HG03159 (cell line): ENCODE measurements around the gene TMC2.
"Not testable (repeated sequence)": the region's sequence is repeated elsewhere in the genome, so short reads cannot be mapped to it uniquely, and the experiment has no call there.

Source experiments
- ATAC-seq: cut with Tn5 transposase; IDR thresholded peaks from one replicate; pipeline ENCODE4 v1.9.1; 2021; ENCODE audit warnings: mild to moderate bottlenecking, moderate library complexity; ENCODE audit not compliant: unreplicated experiment

TMC2 gene

DNA sequence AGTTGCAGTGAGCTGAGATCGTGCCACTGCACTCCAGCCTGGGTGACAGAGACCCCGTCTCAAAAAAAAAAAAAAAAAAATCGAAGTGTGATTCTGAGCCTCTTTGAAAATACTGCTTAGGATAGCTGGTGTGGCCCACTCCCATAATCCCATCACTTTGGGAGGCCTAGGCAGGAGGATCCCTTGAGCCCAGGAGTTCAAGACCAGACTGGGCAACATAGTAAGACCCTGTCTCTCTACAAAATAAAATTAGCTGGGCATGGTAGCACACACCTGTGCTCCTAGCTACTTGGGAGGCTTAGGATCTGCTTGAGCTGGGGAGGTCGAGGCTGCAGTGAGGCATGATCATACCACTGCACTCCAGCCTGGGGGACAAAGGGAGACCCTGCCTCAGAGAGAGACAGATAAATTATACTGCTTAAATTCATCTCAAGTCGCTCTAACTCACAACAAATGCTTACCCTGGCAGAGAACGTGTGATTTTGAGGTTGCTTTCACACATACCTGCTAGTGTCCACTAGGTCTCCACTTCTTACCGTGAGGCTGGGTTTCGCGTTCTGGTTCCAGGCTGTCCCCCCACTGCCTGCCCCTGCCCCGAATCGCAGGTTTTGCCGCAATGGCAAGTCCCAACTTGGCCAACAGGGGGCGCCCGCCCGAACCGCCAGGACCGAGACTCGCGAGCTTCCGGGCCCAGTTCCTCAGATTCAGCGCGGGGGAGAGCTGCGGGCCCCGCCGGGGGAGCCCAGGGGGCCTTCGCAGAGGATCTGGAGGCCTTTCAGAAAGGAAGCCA is 12.3 kb upstream of the TMC2 start:
- no peak for ATAC-seq

- ATAC-seq: no peak
These were observed 11.5 kb upstream of the TMC2 start for GRCh38 chr20:2524709-2525506.

DNA sequence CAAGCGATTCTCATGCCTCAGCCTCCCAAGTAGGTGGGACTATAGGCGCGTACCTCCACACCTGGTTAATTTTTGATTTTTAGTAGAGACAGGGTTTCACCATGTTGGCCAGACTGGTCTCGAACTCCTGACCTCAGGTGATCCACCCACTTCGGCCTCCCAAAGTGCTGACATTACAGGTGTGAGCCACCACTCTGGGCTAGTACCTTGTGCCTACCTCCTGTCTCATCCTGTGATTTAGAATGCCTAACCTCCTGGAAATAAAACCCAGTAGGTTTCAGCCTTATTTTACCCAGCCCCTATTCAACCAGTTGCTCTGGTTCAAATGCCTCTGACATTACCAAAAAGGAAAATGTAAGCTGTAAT is 10.2 kb upstream of the TMC2 start:
- not testable (repeated sequence) for ATAC-seq

- ATAC-seq: no peak
These were observed 8.6 kb upstream of the TMC2 start for GRCh38 chr20:2527762-2528161.

DNA sequence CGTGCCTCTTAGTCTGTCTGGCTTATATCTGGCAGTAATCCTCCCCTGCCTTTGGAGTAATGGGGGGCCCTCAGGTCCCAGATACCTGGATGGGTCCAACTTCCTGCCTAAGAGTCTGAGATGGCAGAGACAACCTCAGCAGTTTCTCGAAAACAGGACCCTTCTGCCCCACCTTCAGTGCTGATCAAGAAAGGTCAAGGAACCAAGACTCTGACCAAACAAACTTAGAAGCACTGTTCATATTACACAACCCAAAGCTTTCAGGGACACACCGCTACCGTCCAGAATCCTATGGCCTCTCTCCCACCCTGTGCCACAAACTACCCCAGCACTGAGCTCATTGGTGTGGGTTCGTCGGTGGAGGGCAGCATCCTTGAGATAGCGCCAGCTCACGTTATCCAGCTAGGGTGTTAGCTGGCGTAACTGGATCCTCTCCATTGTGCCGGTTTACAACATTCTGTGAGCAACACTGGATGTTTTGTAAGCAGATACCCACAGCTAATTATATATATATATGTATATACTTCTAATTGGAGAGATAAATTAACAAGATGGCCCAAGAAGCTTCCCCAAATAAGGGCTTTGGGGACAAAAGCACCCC is 7.6 kb upstream of the TMC2 start:
- ATAC-seq: no peak

GRCh38 chr20:2533118-2533517 is 3.3 kb upstream of the TMC2 start:
- no peak for ATAC-seq

DNA sequence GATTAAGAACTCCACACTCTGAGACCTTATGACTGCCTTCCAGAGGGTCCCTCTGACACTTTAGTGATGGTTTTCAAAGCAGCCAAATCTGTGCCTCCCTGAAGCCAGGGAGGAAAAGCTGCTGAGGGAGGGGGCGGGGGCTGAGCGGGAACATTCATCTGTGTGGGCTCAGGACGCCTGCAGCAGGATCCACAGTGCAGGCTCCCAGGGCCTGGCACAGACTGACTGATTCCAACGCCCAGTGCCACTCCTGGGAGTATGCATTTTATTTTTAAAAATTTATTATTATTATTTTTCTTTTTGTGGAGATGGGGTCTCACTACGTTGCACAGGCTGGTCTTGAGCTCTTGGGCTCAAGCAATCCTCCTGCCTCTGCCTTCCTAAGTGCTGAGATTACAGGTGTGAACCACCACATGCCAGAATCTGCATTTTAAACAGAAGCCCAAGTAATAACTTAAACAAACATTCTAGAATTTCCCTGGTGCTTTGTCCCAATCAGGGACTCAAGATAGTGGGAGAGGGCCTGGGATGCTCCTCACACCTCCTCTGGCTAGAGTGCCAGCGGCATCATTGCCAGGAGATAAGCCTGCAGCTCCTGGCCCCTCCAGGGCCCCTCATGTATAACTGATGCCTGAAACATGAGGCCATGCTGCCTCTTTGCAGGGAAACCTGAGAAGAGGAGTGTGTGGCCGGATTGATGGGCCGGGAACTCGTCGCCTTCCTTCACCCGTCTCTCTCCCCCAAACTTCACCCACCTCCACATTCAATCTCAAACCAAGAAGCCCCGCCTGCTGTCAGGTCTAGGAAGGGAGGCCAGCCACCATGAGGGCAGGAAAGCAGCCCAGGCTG is 438 bp upstream of the TMC2 start:
- ATAC-seq: no peak

DNA sequence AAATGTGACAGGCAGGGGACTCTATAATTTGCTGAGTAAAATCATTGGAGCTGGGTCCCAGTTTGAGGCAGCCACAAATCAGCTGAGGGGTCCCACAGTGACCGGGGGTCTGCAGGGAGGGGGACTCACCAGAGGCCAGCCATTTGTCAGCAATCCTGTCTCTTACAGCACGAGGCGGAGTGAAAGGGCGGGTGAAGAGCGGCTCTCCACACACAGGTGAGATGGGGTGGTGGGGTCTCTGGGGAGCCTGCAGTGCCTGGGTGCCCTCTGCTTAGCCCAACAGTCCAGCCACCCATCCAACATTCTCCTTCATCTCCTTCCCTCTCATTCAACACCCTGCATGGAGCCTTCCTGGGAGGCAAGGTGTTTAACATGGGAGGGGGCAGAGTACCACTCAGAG is 728 bp downstream of the TMC2 start:
- ATAC-seq: no peak

DNA sequence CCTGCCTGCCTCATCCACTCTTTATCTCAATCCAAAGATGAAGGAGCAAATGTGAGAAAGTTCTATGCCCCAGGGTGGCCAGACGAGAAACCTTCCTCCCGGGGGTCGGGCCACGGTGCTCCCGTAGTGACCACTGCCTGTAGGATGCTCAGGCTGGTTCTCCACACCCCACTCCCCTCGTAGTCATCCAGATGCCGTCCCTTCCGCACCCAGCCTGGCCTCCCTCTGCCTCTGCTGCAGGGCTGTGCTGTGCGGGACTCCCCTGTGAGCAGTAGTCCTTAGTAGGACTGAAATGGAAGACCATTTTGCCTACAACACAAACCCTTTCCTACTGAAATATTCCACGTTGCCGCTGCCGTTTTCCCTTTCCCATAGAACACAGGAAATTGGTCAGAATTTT is 2.0 kb downstream of the TMC2 start:
- ATAC-seq: no peak

- ATAC-seq: no peak
These were observed 2.8 kb downstream of the TMC2 start for GRCh38 chr20:2538931-2539720.

DNA sequence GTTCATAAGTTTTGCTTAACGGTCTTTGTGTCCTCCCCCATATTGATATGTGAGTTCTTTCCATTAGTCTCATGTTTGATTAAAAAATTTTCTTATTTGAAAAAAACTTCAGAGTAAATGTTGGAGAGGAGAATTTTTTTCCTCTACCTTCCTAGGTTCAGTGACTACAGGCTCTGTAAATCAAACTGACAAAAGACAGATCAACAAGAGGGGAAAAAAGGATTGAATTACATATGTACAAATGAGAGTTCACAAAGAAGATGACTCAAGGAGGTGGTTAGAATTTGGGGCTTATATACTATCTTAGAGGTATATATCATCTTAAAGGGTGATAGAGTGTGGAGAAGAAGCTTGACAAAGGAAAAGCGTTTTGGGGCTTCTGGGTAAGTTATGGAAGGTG is 5.6 kb downstream of the TMC2 start:
- no peak for ATAC-seq

DNA sequence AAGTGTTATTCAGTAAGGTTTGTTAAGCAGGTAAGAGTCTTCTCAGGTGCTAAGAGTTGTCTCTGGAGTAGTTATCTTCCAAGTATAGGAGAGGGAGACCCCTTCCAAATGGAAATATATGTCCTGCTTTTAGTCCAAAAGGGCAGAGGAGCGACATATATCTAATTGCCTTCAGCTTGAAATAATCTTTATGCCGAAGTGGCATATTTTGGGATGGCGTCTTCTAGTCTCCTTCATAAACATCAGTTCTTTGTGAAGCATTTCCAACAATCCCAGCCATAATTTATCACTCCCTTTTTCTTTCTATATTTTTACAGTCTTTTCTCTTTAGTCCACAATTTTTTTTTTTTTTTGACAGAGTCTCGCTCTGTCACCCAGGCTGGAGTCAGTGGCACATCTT is 6.0 kb downstream of the TMC2 start:
- ATAC-seq: no peak

GRCh38 chr20:2544211-2544610 is 7.8 kb downstream of the TMC2 start:
- no peak for ATAC-seq

DNA sequence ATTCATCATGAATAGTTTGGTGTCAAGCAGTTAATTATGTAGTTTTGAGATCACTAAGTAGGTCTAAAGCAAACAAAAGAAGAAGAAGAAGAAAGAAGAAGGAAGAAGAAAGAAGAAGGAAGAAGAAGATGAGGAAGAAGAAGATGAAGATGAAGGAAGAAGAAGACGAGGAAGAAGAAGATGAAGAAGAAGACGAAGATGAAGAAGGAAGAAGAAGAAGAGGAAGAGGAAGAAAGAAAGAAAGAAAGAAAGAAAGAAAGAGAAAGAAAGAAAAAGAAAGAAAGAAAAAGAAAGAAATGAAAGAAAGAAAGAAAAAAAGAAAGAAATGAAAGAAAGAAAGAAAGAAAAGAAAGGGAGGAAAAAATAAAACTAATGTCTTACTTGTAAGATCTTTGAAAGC is 9.2 kb downstream of the TMC2 start:
- ATAC-seq: no peak

DNA sequence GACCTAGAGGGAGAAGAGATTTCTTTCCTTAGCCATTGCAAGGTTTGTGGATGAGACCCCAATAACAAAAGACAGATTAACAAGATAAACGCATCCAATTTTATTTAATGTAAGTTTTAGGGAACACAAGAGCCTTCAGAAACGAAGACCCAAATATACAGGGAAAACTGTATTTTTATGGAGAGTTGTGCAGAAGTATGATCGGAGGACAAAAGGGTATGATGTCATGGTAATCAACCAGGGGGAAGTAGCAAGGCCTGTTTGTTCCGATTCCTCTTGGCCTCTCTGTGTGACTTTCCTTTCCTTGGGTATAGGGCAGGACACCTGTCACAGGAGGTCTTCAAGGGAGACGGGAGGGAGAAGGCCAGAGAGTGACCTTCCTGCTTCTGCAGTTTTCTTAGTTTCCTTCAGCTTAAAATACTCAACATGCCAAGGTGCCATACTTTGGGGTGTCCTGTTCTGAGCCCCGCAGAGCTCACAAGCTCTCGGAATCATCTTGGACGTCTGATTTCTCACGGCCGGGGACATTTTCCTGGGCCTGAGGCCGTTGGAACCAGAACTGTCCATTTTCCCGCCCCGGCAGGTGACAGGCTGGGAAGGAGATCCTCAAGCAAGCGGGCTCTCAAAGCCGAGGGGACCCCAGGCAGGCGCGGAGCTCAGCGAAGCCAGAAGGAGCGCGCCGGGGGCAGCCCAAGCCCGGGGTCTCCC is 21.7 kb downstream of the TMC2 start:
- no peak for ATAC-seq

GRCh38 chr20:2558581-2559278 is 22.4 kb downstream of the TMC2 start:
- no peak for ATAC-seq

DNA sequence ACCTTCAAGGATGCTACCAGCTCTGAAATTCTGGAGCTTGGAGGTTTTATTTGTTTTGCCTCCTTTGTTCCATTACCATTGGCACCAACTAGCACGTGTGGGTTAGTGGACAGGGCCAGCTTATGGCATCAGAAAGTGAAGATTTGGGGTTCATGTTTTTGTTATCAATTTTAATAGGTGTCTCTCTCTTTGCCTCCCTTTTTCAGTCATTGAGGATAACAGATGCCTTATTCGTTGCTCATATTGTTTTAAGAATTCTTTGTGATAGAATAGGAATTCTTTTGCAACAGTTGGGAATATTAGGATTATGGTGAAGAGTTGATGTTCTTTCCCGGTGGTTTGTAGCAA is 22.9 kb downstream of the TMC2 start:
- ATAC-seq: no peak

- no peak for ATAC-seq
These were observed 23.3 kb downstream of the TMC2 start for GRCh38 chr20:2559651-2560050.

DNA sequence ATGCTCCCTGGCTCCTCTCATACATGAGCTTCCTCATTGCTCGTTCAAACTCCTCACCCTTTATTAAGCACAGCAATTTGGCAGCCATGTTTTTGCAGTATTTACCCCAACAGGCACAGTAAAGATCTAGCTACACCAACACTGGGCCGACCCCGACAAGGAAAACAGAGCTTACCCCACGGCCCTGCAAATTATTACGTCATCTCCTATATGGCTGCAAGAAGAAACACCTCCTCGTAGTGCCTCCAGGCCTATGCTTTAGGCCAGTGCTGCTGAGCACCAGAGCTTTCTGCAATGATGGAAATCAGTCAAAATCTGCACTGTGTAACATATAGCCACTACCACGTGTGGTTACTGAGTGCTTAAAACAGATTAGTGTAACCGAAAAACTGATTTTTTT is 26.7 kb downstream of the TMC2 start:
- no peak for ATAC-seq
